ENCODE data around the gene UNC5B.

- TF ChIP-seq, protein P1, sequence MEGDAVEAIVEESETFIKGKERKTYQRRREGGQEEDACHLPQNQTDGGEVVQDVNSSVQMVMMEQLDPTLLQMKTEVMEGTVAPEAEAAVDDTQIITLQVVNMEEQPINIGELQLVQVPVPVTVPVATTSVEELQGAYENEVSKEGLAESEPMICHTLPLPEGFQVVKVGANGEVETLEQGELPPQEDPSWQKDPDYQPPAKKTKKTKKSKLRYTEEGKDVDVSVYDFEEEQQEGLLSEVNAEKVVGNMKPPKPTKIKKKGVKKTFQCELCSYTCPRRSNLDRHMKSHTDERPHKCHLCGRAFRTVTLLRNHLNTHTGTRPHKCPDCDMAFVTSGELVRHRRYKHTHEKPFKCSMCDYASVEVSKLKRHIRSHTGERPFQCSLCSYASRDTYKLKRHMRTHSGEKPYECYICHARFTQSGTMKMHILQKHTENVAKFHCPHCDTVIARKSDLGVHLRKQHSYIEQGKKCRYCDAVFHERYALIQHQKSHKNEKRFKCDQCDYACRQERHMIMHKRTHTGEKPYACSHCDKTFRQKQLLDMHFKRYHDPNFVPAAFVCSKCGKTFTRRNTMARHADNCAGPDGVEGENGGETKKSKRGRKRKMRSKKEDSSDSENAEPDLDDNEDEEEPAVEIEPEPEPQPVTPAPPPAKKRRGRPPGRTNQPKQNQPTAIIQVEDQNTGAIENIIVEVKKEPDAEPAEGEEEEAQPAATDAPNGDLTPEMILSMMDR (IDR thresholded peaks at IDR 0.05 in 8 of 11, conservative IDR thresholded peaks at IDR 0.05 in 3 of 11), result no peak
- no peak for TF ChIP-seq POLR2A (IDR thresholded peaks at IDR 0.05)
Measured at GRCh38 chr10:71337219-71337701, 124.9 kb downstream of the UNC5B start.
